HL-60 (cell line): Measurements from ENCODE around the gene PDGFC.

Source experiments
- CTCF ChIP-seq: IDR thresholded peaks from one replicate; pipeline ENCODE4 v1.5.1; 2011; ENCODE audit warnings: low read length, control low read depth, inconsistent platforms; ENCODE audit not compliant: insufficient read depth
- GABPA ChIP-seq: IDR thresholded peaks from 2 replicates; pipeline ENCODE4 v1.6.1; 2012; ENCODE audit warnings: low read depth

- TF ChIP-seq CTCF (no peak), GABPA (no peak)
These were observed 2.7 kb upstream of the PDGFC start for GRCh38 chr4:156974264-156974663.
